PFSK-1 (cell line): ENCODE data around the gene MAP2K6.

ENCODE experiments used
- FOXP2 ChIP-seq: optimal IDR thresholded peaks from 2 replicates; pipeline ENCODE3; 2011; ENCODE audit warnings: borderline replicate concordance, control low read depth, inconsistent platforms; ENCODE audit not compliant: insufficient read depth; ENCODE audit errors: extremely low read length, extremely low read depth
- POLR2AphosphoS5 ChIP-seq: IDR thresholded peaks from 2 replicates; pipeline ENCODE4 v1.6.1; 2012; ENCODE audit warnings: low read depth, mild to moderate bottlenecking, control low read depth, low read length, moderate library complexity
- REST ChIP-seq, 2 experiments: IDR thresholded peaks; 2 replicates each; pipeline versions ENCODE4 v1.6.1 to v1.8.0; 2011 to 2012; ENCODE audit warnings: low read depth in 2 of 2, low read length in 2 of 2, control low read depth in 1 of 2, inconsistent platforms in 1 of 2, mild to moderate bottlenecking in 1 of 2, moderate library complexity in 1 of 2; ENCODE audit not compliant: insufficient read depth in 1 of 2
- SIN3A ChIP-seq: IDR thresholded peaks from 2 replicates; pipeline ENCODE4 v1.6.1; 2012; ENCODE audit warnings: mild to moderate bottlenecking, low read length, moderate library complexity, borderline replicate concordance; ENCODE audit not compliant: insufficient read depth
- TAF1 ChIP-seq: IDR thresholded peaks from 2 replicates; pipeline ENCODE4 v1.6.1; 2012; ENCODE audit warnings: low read length, control low read depth, borderline replicate concordance; ENCODE audit not compliant: insufficient read depth

The MAP2K6 gene

GRCh38 chr17:69551212-69552010, 136.9 kb downstream of the MAP2K6 start:
- TF ChIP-seq POLR2AphosphoS5: no peak
- TF ChIP-seq TAF1: no peak
- TF ChIP-seq FOXP2: no peak
- no peak for TF ChIP-seq SIN3A
- TF ChIP-seq REST (IDR thresholded peaks at IDR 0.05; ENCODE audit: insufficient read depth in 1 of 2, low read depth in 2 of 2, low read length in 2 of 2): no peak

GRCh38 chr17:69552986-69553667, 138.6 kb downstream of the MAP2K6 start:
- no peak for TF ChIP-seq POLR2AphosphoS5
- no peak for TF ChIP-seq FOXP2
- TF ChIP-seq SIN3A: no peak
- no peak for TF ChIP-seq TAF1
- no peak for TF ChIP-seq REST (IDR thresholded peaks at IDR 0.05; ENCODE audit: insufficient read depth in 1 of 2, low read depth in 2 of 2, low read length in 2 of 2)

GRCh38 chr17:69555056-69555455, 140.6 kb downstream of the MAP2K6 start:
- no peak for TF ChIP-seq POLR2AphosphoS5
- no peak for TF ChIP-seq TAF1
- no peak for TF ChIP-seq FOXP2
- TF ChIP-seq SIN3A: no peak
- no peak for TF ChIP-seq REST (IDR thresholded peaks at IDR 0.05; ENCODE audit: insufficient read depth in 1 of 2, low read depth in 2 of 2, low read length in 2 of 2)

DNA sequence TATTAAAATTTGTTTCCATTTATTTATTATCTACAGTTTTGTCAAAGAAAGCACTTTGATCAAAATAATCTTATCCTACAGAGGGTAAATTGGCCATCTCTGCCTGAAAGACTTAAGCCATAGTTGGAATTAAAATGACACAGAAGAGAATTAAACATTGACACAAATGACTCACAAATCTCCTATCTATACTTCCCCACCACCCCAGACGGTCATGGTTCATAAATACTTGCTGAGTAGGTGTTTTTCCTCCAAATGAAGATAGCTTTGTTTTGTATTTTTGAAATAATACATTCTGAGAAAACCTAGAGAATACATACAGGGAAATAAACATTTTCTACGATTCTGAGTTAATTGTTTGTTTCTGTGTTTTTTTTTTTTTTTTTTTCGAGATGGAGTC, 142.8 kb downstream of the MAP2K6 start:
- TF ChIP-seq SIN3A (no peak), FOXP2 (no peak), REST (IDR thresholded peaks at IDR 0.05; ENCODE audit: insufficient read depth in 1 of 2, low read depth in 2 of 2, low read length in 2 of 2) (no peak), TAF1 (no peak), POLR2AphosphoS5 (no peak)

DNA sequence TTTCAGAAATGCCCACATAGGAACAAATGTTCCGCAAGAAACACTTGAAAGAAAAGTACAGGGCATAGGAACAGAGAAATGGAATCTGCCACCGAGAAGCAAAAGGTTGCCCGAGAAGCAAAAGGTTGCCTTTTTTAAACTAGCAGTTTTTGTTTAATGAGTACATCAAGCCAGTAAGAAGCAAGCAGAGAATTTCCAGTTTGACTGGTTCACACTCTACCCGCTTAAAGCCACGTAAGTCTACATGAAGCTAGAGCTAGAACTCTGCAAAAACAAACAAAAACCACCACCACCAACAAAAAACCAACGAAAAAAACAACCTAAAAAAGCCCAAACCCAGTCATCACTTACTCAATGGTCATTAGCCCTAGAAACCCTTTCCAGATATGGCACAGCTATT, 144.3 kb downstream of the MAP2K6 start:
- TF ChIP-seq REST (IDR thresholded peaks at IDR 0.05; ENCODE audit: insufficient read depth in 1 of 2, low read depth in 2 of 2, low read length in 2 of 2) (no peak), FOXP2 (no peak), TAF1 (no peak), POLR2AphosphoS5 (no peak), SIN3A (no peak)
